Caco-2 (cell line): ENCODE measurements around the gene ZKSCAN3. TPM values are rescaled to one million over a fixed set of nuclear protein-coding genes. Genes with fewer than 3 reads are reported as not detected.

Experiments
- BruUV-seq: library from RNA; stranded (reverse); fragments of 400-500 nt; replicated peaks from 2 replicates; lab custom pipeline; 2021; lab: Mats Ljungman, UMichigan
- CTCF ChIA-PET: fragments of 300-600 bp; sonication (Branson Sonifier 250); formaldehyde crosslinking; loops from one replicate; lab custom pipeline; 2022; ENCODE audit warnings: antibody characterized with exemption; lab: Charles Lee
- POLR2A ChIA-PET: fragments of 300-600 bp; sonication (Branson Sonifier 250); formaldehyde crosslinking; loops from one replicate; lab custom pipeline; 2022; ENCODE audit warnings: antibody characterized with exemption; lab: Charles Lee
- DNase-seq, 2 experiments: peaks; one replicate each; pipeline versions ENCODE4 v3.0.0 to v3.0.0-alpha.2; 2020 to 2022
- H3K27me3 ChIP-seq: replicated peaks from 2 replicates; pipeline ENCODE4 v1.6.0; 2011; ENCODE audit warnings: low read length; ENCODE audit not compliant: control insufficient read depth, insufficient read depth
- H3K36me3 ChIP-seq: 2 replicates; pipeline ENCODE4 v1.5.1; 2011; ENCODE audit warnings: low read length; ENCODE audit not compliant: control insufficient read depth, insufficient read depth
- H3K4me1 ChIP-seq: fragments of 250-450 bp; sonication (Bioruptor Pico); 2 replicates; pipeline ENCODE4 v1.5.1; 2020; ENCODE audit warnings: mild to moderate bottlenecking
- H3K4me3 ChIP-seq: 2 replicates; pipeline ENCODE4 v1.5.1; 2011; ENCODE audit warnings: low read depth, mild to moderate bottlenecking, control low read depth, low read length
- H3K9me3 ChIP-seq: fragments of 250-450 bp; sonication (Bioruptor Pico); 2 replicates; pipeline ENCODE4 v1.5.1; 2020; ENCODE audit warnings: mild to moderate bottlenecking, moderate library complexity
- H3K27ac Mint-ChIP-seq: one replicate; pipeline ENCODE4 v1.8.0; 2022; ENCODE audit warnings: mixed read lengths; ENCODE audit not compliant: unreplicated experiment
- H3K27me3 Mint-ChIP-seq: one replicate; pipeline ENCODE4 v1.8.0; 2022; ENCODE audit warnings: mixed read lengths; ENCODE audit not compliant: insufficient read depth, unreplicated experiment
- H3K36me3 Mint-ChIP-seq: one replicate; pipeline ENCODE4 v1.8.0; 2022; ENCODE audit warnings: mild to moderate bottlenecking, mixed read lengths; ENCODE audit not compliant: insufficient read depth, unreplicated experiment
- H3K4me1 Mint-ChIP-seq: one replicate; pipeline ENCODE4 v1.8.0; 2022; ENCODE audit warnings: low read depth, mixed read lengths; ENCODE audit not compliant: unreplicated experiment
- H3K4me3 Mint-ChIP-seq: one replicate; pipeline ENCODE4 v1.8.0; 2022; ENCODE audit warnings: mild to moderate bottlenecking, moderate library complexity, mixed read lengths; ENCODE audit not compliant: unreplicated experiment
- H3K9me3 Mint-ChIP-seq: one replicate; pipeline ENCODE4 v1.8.0; 2022; ENCODE audit warnings: mixed read lengths; ENCODE audit not compliant: unreplicated experiment
- CTCF ChIP-seq, 2 experiments: fragments of 200-600 bp in 1 of 2; IDR thresholded peaks; 1 replicate in 1 of 2; 2 replicates in 1 of 2; pipeline versions ENCODE4 v1.5.1 to v1.8.0; 2011 to 2022; ENCODE audit warnings: antibody characterized with exemption in 1 of 2, control low read depth in 1 of 2, inconsistent platforms in 1 of 2, low read depth in 1 of 2, low read length in 1 of 2, mild to moderate bottlenecking in 1 of 2, moderate library complexity in 1 of 2; ENCODE audit not compliant: insufficient read depth in 1 of 2, severe bottlenecking in 1 of 2, unreplicated experiment in 1 of 2
- intact Hi-C: fragments of 100-400 bp; cut with micrococcal nuclease; formaldehyde crosslinking; loops from one replicate; pipeline ENCODE4 v1.10.0; 2022; ENCODE audit not compliant: unreplicated experiment
- total RNA-seq: library from RNA; stranded (reverse); gene quantifications from 2 replicates; pipeline ENCODE4 v1.2.3, GENCODE V29; 2022

The ZKSCAN3 gene
- total RNA-seq, 1 experiment from 2014 or later, result 4.3 TPM

- Histone ChIP-seq H3K4me1 (no peaks in the 10 kb centered on the region), H3K36me3 (no peaks in the 10 kb centered on the region), H3K27me3 (no peaks in the 10 kb centered on the region), H3K9me3 (no peaks in the 10 kb centered on the region), H3K4me3 (no peak overlapping the region)
- TF ChIP-seq CTCF (IDR thresholded peaks at IDR 0.05; ENCODE audit: insufficient read depth in 1 of 2, low read depth in 1 of 2, low read length in 1 of 2, severe bottlenecking in 1 of 2, unreplicated experiment in 1 of 2), result no peak
- POLR2A ChIA-PET, result no interaction called here
- CTCF ChIA-PET, result no interaction called here
- BruUV-seq, result no TSS peak
- Mint-ChIP-seq H3K36me3 (no peaks in the 10 kb centered on the region), H3K27ac (no peak overlapping the region), H3K4me3 (no peak overlapping the region), H3K4me1 (no peaks in the 10 kb centered on the region), H3K27me3 (peaks cover 12% of the 10 kb centered on the region), H3K9me3 (no peaks in the 10 kb centered on the region)
- intact Hi-C loops, result no loop called here
- no peak for DNase-seq
Measured at GRCh38 chr6:28390688-28391087, 40.9 kb downstream of the ZKSCAN3 start.

- CTCF ChIA-PET, result no interaction called here
- Histone ChIP-seq H3K27me3 (no peaks in the 10 kb centered on the region), H3K9me3 (no peaks in the 10 kb centered on the region), H3K4me1 (no peaks in the 10 kb centered on the region), H3K4me3 (no peak overlapping the region), H3K36me3 (no peaks in the 10 kb centered on the region)
- Mint-ChIP-seq H3K4me3 (no peak overlapping the region), H3K27me3 (peaks cover 5% of the 10 kb centered on the region), H3K36me3 (no peaks in the 10 kb centered on the region), H3K4me1 (no peaks in the 10 kb centered on the region), H3K27ac (no peak overlapping the region), H3K9me3 (no peaks in the 10 kb centered on the region)
- no TSS peak for BruUV-seq
- POLR2A ChIA-PET, result no interaction called here
- intact Hi-C loops, result loop anchor here (1.0 kb wide), 1 partner anchor 290 kb away; no protein-coding TSS in a partner anchor
- peak; percentile 33 to 35 for TF ChIP-seq CTCF (IDR thresholded peaks at IDR 0.05; ENCODE audit: insufficient read depth in 1 of 2, low read depth in 1 of 2, low read length in 1 of 2, severe bottlenecking in 1 of 2, unreplicated experiment in 1 of 2)
- DNase-seq, result peak in 1 of 2 experiments; percentile 23
Measured at GRCh38 chr6:28393912-28394662, 44.3 kb downstream of the ZKSCAN3 start.

DNA sequence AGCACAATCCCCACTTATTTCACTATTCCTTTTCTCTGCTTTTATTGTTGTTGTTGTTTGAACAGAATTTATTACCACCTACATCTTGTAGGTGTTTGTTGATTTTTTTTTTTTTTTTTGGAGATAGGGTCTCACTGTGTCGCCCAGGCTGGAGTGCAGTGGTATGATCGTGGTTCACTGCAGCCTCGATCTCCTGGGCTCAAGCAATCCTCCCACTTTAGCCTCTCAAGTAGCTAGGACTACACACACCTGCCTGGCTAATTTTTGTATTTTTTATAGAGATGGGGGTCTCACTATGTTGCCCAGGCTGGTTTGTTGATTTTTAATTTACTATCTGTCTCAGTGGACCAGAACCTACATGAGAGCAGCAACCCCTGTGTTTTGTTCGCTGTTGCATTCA is 46.2 kb downstream of the ZKSCAN3 start:
- ChIA-PET CTCF (no interaction called here), POLR2A (no interaction called here)
- Mint-ChIP-seq H3K9me3 (no peaks in the 10 kb centered on the region), H3K4me3 (no peak overlapping the region), H3K4me1 (no peaks in the 10 kb centered on the region), H3K27ac (no peak overlapping the region), H3K27me3 (peaks cover 5% of the 10 kb centered on the region), H3K36me3 (no peaks in the 10 kb centered on the region)
- H3K9me3 ChIP-seq, result no peaks in the 10 kb centered on the region
- no peaks in the 10 kb centered on the region for H3K36me3 ChIP-seq
- no TSS peak for BruUV-seq
- H3K4me1 ChIP-seq, result no peaks in the 10 kb centered on the region
- intact Hi-C loops, result no loop called here
- H3K4me3 ChIP-seq, result no peak overlapping the region
- TF ChIP-seq CTCF (IDR thresholded peaks at IDR 0.05; ENCODE audit: insufficient read depth in 1 of 2, low read depth in 1 of 2, low read length in 1 of 2, severe bottlenecking in 1 of 2, unreplicated experiment in 1 of 2), result no peak
- H3K27me3 ChIP-seq, result no peaks in the 10 kb centered on the region
- DNase-seq, result no peak
